ENCODE measurements around the gene OTUD7B. TPM values are rescaled to one million over a fixed set of nuclear protein-coding genes. Genes with fewer than 3 reads are reported as not detected.

Gene OTUD7B
- total and polyA plus RNA-seq, 2 of the 8 experiments (the other 6 are each of a cell fraction or from before 2014, with no cell fraction given): 4.2 to 21.5 TPM

GRCh38 chr1:150003801-150004200, 6.7 kb downstream of the OTUD7B start:
- Histone ChIP-seq H4K20me1 (replicated peaks in 1 of 2; ENCODE audit: control insufficient read depth in 1 of 2, insufficient read depth in 2 of 2, low read length in 2 of 2) (peaks cover 0 to 9% of the 10 kb centered on the region in 2 experiments), H3K23ac (ENCODE audit: insufficient read length) (no peak overlapping the region), H3K4me2 (ENCODE audit: insufficient read depth in 1 of 2, low read depth in 2 of 2, low read length in 2 of 2) (no peak overlapping the region), H3K27me3 (replicated peaks in 1 of 4; ENCODE audit: control insufficient read depth in 3 of 4, extremely low read depth in 1 of 4, insufficient read depth in 3 of 4, low read length in 3 of 4) (no peaks in the 10 kb centered on the region), H3K9ac (replicated peaks in 1 of 4; ENCODE audit: extremely low read depth in 1 of 4, low read depth in 3 of 4, low read length in 3 of 4) (no peak overlapping the region; a peak in 1 of 7 replicates), H3K4me3 (ENCODE audit: extremely low read depth in 1 of 4, insufficient read depth in 2 of 4, low read depth in 3 of 4, low read length in 4 of 4) (no peak overlapping the region), H3K79me1 (ENCODE audit: low read depth, low read length) (peaks cover 2% of the 10 kb centered on the region; the same call in 1 of the 2 replicates), H2AK5ac (ENCODE audit: low read depth, low read length) (no peak overlapping the region), H2BK15ac (ENCODE audit: low read length) (no peak overlapping the region), H3K4me1 (replicated peaks in 1 of 4; ENCODE audit: control insufficient read depth in 3 of 4, insufficient read depth in 4 of 4, low read length in 3 of 4) (peaks cover 0 to 5% (median 0%) of the 10 kb centered on the region in 4 experiments; a peak in 2 of 7 replicates), H3K4ac (replicated peaks; ENCODE audit: insufficient read length, low read depth, low read length) (no peak overlapping the region), H4K8ac (ENCODE audit: extremely low read depth, insufficient read depth, low read length) (no peak overlapping the region), H3K23me2 (ENCODE audit: low read depth, low read length) (no peaks in the 10 kb centered on the region), H4K5ac (ENCODE audit: insufficient read length, low read depth, low read length) (no peak overlapping the region), H2BK120ac (replicated peaks; ENCODE audit: low read depth, low read length) (no peak overlapping the region), H3K14ac (ENCODE audit: insufficient read length) (no peak overlapping the region), H3K79me2 (ENCODE audit: control insufficient read depth in 1 of 2, insufficient read depth in 2 of 2, low read length in 2 of 2) (peaks cover 5 to 59% of the 10 kb centered on the region in 2 experiments; a peak in 3 of 4 replicates), H2BK20ac (ENCODE audit: low read length) (no peak overlapping the region), H2BK5ac (ENCODE audit: low read depth, low read length) (no peak overlapping the region), H3K18ac (ENCODE audit: extremely low read depth, low read length) (no peak overlapping the region), H3K36me3 (ENCODE audit: control insufficient read depth in 2 of 4, insufficient read depth in 4 of 4, low read length in 3 of 4) (peaks cover 0 to 7% (median 0%) of the 10 kb centered on the region in 4 experiments; a peak in 3 of 8 replicates), H3K9me3 (ENCODE audit: insufficient read depth in 2 of 2, low read depth in 1 of 2, low read length in 1 of 2) (no peaks in the 10 kb centered on the region), H2AFZ (ENCODE audit: low read length) (no peak overlapping the region), H3K56ac (replicated peaks; ENCODE audit: insufficient read length, low read depth, low read length) (no peak overlapping the region), H4K91ac (replicated peaks; ENCODE audit: insufficient read length, low read length) (no peak overlapping the region), H2BK12ac (ENCODE audit: low read depth, low read length) (no peak overlapping the region), H3K27ac (ENCODE audit: low read depth, low read length) (no peak overlapping the region)
- POLR2A ChIA-PET (ENCODE audit: partially characterized antibody): interaction anchor here (0.7 to 1.5 kb wide), 4 partner anchors 9 to 116 kb away, joined by 3 to 5 read pairs (median 4); a partner anchor contains a TSS
- CTCF ChIA-PET (ENCODE audit: partially characterized antibody): interaction anchor here (0.8 to 1.0 kb wide), 4 partner anchors 12 to 184 kb away, joined by 3 to 4 read pairs (median 3); no protein-coding TSS in a partner anchor
- TF ChIP-seq KDM5A (IDR thresholded peaks at IDR 0.05; ENCODE audit: low read length) (no peak), NRF1 (IDR thresholded peaks at IDR 0.05; ENCODE audit: low read depth, low read length) (no peak), BRCA1 (IDR thresholded peaks at IDR 0.05; ENCODE audit: low read depth, low read length) (no peak), POLR2A (IDR thresholded peaks at IDR 0.05; ENCODE audit: control extremely low read depth in 1 of 2, low read depth in 2 of 2, low read length in 2 of 2) (no peak)
- DNase-seq (ENCODE audit: low read depth in 1 of 2, low spot score in 2 of 2): no peak
- no peak for FAIRE-seq
- 80 to 100% methylated on average over 1 to 3 of the region's 3 CpGs for WGBS, 2 experiments (ENCODE audit: extremely low coverage in 1 of 2, insufficient coverage in 1 of 2, insufficient read length in 1 of 2, insufficient replicate concordance in 2 of 2, low coverage in 1 of 2, low lambda C conversion rate in 2 of 2, missing lambda C conversion rate in 1 of 2)

All from H1 (cell line).